Endothelial cell of umbilical vein (primary cell): ENCODE measurements around the gene APBB2. TPM values are rescaled to one million over a fixed set of nuclear protein-coding genes. Genes with fewer than 3 reads are reported as not detected.

ENCODE experiments used
- BruUV-seq: library from RNA; stranded (reverse); fragments of 400-500 nt; replicated peaks from 2 replicates; lab custom pipeline; 2021; lab: Mats Ljungman, UMichigan
- CTCF ChIA-PET: fragments of 300-600, 350-600 bp; sonication (Branson Sonifier 250); formaldehyde crosslinking; loops from one replicate; lab custom pipeline; 2021; ENCODE audit warnings: antibody characterized with exemption, inconsistent platforms; lab: Charles Lee
- POLR2A ChIA-PET: fragments of 300-600, 350-600 bp; sonication (Branson Sonifier 250); formaldehyde crosslinking; loops from one replicate; lab custom pipeline; 2021; ENCODE audit warnings: antibody characterized with exemption, inconsistent platforms; lab: Charles Lee
- DNase-seq: peaks from one replicate; pipeline ENCODE4 v3.0.0-alpha.2; 2011; ENCODE audit warnings: low read depth, low spot score
- FAIRE-seq: peaks from 2 replicates; lab custom pipeline; 2011; peaks lifted over from hg19 to GRCh38; lab: Jason Lieb, UNC
- H2AFZ ChIP-seq: 2 replicates; pipeline ENCODE4 v1.6.0; 2012; ENCODE audit warnings: low read depth, low read length, control low read depth, inconsistent platforms
- H3K27ac ChIP-seq: 2 replicates; pipeline ENCODE4 v1.5.1; 2011; ENCODE audit warnings: low read depth, mild to moderate bottlenecking, control low read depth, low read length, moderate library complexity; ENCODE audit not compliant: insufficient read depth
- H3K27me3 ChIP-seq, 2 experiments: 2 replicates each; pipeline versions ENCODE4 v1.6.0 to v1.6.1; 2011; ENCODE audit warnings: low read length in 2 of 2, mixed read lengths in 1 of 2; ENCODE audit not compliant: control insufficient read depth in 2 of 2, insufficient read depth in 2 of 2
- H3K36me3 ChIP-seq, 2 experiments: 2 replicates in 1 of 2; 3 replicates in 1 of 2; pipeline ENCODE4 v1.5.1; 2011; ENCODE audit warnings: low read length in 2 of 2, mild to moderate bottlenecking in 1 of 2, moderate library complexity in 1 of 2; ENCODE audit not compliant: control insufficient read depth in 2 of 2, insufficient read depth in 2 of 2; ENCODE audit errors: extremely low read depth in 1 of 2
- H3K4me1 ChIP-seq: 3 replicates; pipeline ENCODE4 v1.5.1; 2011; ENCODE audit warnings: mild to moderate bottlenecking, low read length; ENCODE audit not compliant: control insufficient read depth, insufficient read depth; ENCODE audit errors: extremely low read depth
- H3K4me2 ChIP-seq: 2 replicates; pipeline ENCODE4 v1.6.1; 2011; ENCODE audit warnings: low read length, control low read depth, mixed read lengths; ENCODE audit not compliant: insufficient read depth
- H3K4me3 ChIP-seq, 3 experiments: fragments of 200-600 bp in 1 of 3; sonication (generic), shearing (Covaris generic) in 1 of 3; replicated peaks in 1 of 3; 2 replicates each; pipeline ENCODE4 v1.5.1; 2011 to 2016; ENCODE audit warnings: control low read depth in 3 of 3, low read length in 3 of 3, mild to moderate bottlenecking in 2 of 3, inconsistent platforms in 1 of 3, low read depth in 1 of 3, moderate library complexity in 1 of 3; ENCODE audit not compliant: insufficient read depth in 1 of 3
- H3K79me2 ChIP-seq: 2 replicates; pipeline ENCODE4 v1.6.0; 2012; ENCODE audit warnings: low read length, inconsistent platforms; ENCODE audit not compliant: control insufficient read depth, insufficient read depth
- H3K9ac ChIP-seq: replicated peaks from 2 replicates; pipeline ENCODE3; 2011; ENCODE audit warnings: low read length, control low read depth; ENCODE audit not compliant: insufficient read depth; ENCODE audit errors: extremely low read depth
- H3K9me1 ChIP-seq: replicated peaks from 3 replicates; pipeline ENCODE4 v1.6.0; 2011; ENCODE audit warnings: mild to moderate bottlenecking, low read length; ENCODE audit not compliant: control insufficient read depth, insufficient read depth; ENCODE audit errors: extremely low read depth
- H3K9me3 ChIP-seq: replicated peaks from 2 replicates; pipeline ENCODE4 v1.5.1; 2012; ENCODE audit warnings: low read length, inconsistent platforms; ENCODE audit not compliant: control insufficient read depth, insufficient read depth
- H4K20me1 ChIP-seq: replicated peaks from 2 replicates; pipeline ENCODE3; 2011; ENCODE audit warnings: mild to moderate bottlenecking, low read length; ENCODE audit not compliant: control insufficient read depth, insufficient read depth; ENCODE audit errors: extremely low read depth
- CTCF ChIP-seq, 2 donors: IDR thresholded peaks; 1 replicate in 1 of 2; 2 replicates in 1 of 2; pipeline ENCODE4 v1.5.1; 2011; ENCODE audit warnings: low read length in 2 of 2, mild to moderate bottlenecking in 2 of 2, moderate library complexity in 2 of 2, control low read depth in 1 of 2, inconsistent platforms in 1 of 2, low read depth in 1 of 2; ENCODE audit not compliant: insufficient read depth in 1 of 2; ENCODE audit errors: extremely low read depth in 1 of 2
- EZH2 ChIP-seq: IDR thresholded peaks from 2 replicates; pipeline ENCODE4 v1.6.1; 2012; ENCODE audit warnings: borderline replicate concordance, low read depth, mild to moderate bottlenecking, moderate library complexity, low read length, inconsistent platforms; ENCODE audit not compliant: severe bottlenecking
- FOS ChIP-seq: IDR thresholded peaks from 2 replicates; pipeline ENCODE4 v1.6.1; 2011; ENCODE audit warnings: mild to moderate bottlenecking, low read length, moderate library complexity, borderline replicate concordance; ENCODE audit not compliant: insufficient read depth
- GATA2 ChIP-seq: IDR thresholded peaks from 2 replicates; pipeline ENCODE4 v1.7.0; 2011; ENCODE audit warnings: low read depth, mild to moderate bottlenecking, moderate library complexity, mixed read lengths, low read length; ENCODE audit not compliant: insufficient read length, insufficient read depth
- JUN ChIP-seq: IDR thresholded peaks from 2 replicates; pipeline ENCODE4 v1.6.1; 2011; ENCODE audit warnings: borderline replicate concordance, low read depth; ENCODE audit not compliant: insufficient read length, insufficient read depth
- MAX ChIP-seq: IDR thresholded peaks from 2 replicates; pipeline ENCODE4 v1.6.1; 2011; ENCODE audit not compliant: insufficient read depth, insufficient read length
- MYC ChIP-seq: IDR thresholded peaks from one replicate; pipeline ENCODE4 v1.6.1; 2011; ENCODE audit warnings: mild to moderate bottlenecking, low read depth, low read length
- POLR2A ChIP-seq: IDR thresholded peaks from 2 replicates; pipeline ENCODE4 v1.6.1; 2012; ENCODE audit warnings: low read depth, mild to moderate bottlenecking, control low read depth, low read length
- POLR2AphosphoS5 ChIP-seq: IDR thresholded peaks from 2 replicates; pipeline ENCODE4 v1.6.1; 2012; ENCODE audit warnings: low read depth, mild to moderate bottlenecking, control low read depth, low read length, moderate library complexity; ENCODE audit not compliant: insufficient read depth
- dilution Hi-C: fragments of 300-500 bp; cut with MboI; formaldehyde crosslinking; loops from one replicate; pipeline ENCODE4 v1.15.0; 2019; ENCODE audit warnings: low sequenced_read_pairs; ENCODE audit not compliant: extremely low pct_ligation_motif_present
- intact Hi-C: fragments of 100-400 bp; cut with micrococcal nuclease; formaldehyde crosslinking; loops from one replicate; pipeline ENCODE4 v1.10.0; 2022
- polyA plus RNA-seq, 4 experiments: library from polyadenylated mRNA; depleted of rRNA in 3 of 4; stranded (reverse) in 3 of 4; unstranded in 1 of 4; fragments of >200 nt; gene quantifications; 2 replicates each; pipeline versions ENCODE4 v1.2.1 to v1.2.3, GENCODE V29; 2011 to 2012; ENCODE audit warnings: missing spikeins in 1 of 4
- total RNA-seq: library from RNA; stranded (reverse); gene quantifications from 2 replicates; pipeline ENCODE4 v1.2.3, GENCODE V29; 2021

Gene APBB2
- total and polyA plus RNA-seq, 2 donors (not counting 3 experiments of a cell fraction or from before 2014, with no cell fraction given), result 79.8 to 124 TPM

- TF ChIP-seq JUN (no peak), POLR2A (no peak), FOS (no peak), CTCF (IDR thresholded peaks at IDR 0.05; ENCODE audit: extremely low read depth in 1 of 2, insufficient read depth in 1 of 2, low read depth in 1 of 2, low read length in 2 of 2) (no peak), POLR2AphosphoS5 (no peak)
- no peak overlapping the region for H2AFZ ChIP-seq
- no peak overlapping the region for H3K4me2 ChIP-seq
- H3K27ac ChIP-seq, result peak overlapping the region; percentile 60
- H3K4me1 ChIP-seq, result peaks cover 7% of the 10 kb centered on the region
- H3K9me3 ChIP-seq, result no peaks in the 10 kb centered on the region
- no peak overlapping the region for H3K4me3 ChIP-seq
- H3K27me3 ChIP-seq, result no peaks in the 10 kb centered on the region
- dilution Hi-C loops, result no loop called here
- FAIRE-seq (no peak), DNase-seq (no peak)
- no peaks in the 10 kb centered on the region for H4K20me1 ChIP-seq
- BruUV-seq, result TSS peak; percentile 97
- ChIA-PET POLR2A (no interaction called here), CTCF (interaction anchor here (1.1 kb wide), 1 partner anchor 29 kb away, joined by 3 read pairs; no protein-coding TSS in a partner anchor)
- intact Hi-C loops, result no loop called here
- H3K79me2 ChIP-seq, result no peaks in the 10 kb centered on the region
- no peaks in the 10 kb centered on the region for H3K9me1 ChIP-seq
- H3K9ac ChIP-seq, result no peak overlapping the region
- peaks cover 13 to 22% of the 10 kb centered on the region in 2 experiments for H3K36me3 ChIP-seq
These were observed 402.0 kb downstream of the APBB2 start for GRCh38 chr4:40812386-40812785.

GRCh38 chr4:40811956-40812355, 402.4 kb downstream of the APBB2 start:
- CTCF ChIA-PET, result interaction anchor here (1.1 kb wide), 1 partner anchor 29 kb away, joined by 3 read pairs; no protein-coding TSS in a partner anchor
- intact Hi-C loops, result no loop called here

More at GRCh38 chr4:40811956-40812355, 402.4 kb downstream of the APBB2 start:
- H2AFZ ChIP-seq, result no peak overlapping the region
- H3K36me3 ChIP-seq, result peaks cover 13 to 22% of the 10 kb centered on the region in 2 experiments
- peak overlapping the region; percentile 60 for H3K27ac ChIP-seq
- DNase-seq (no peak), FAIRE-seq (no peak)
- H3K79me2 ChIP-seq, result no peaks in the 10 kb centered on the region
- POLR2A ChIA-PET, result no interaction called here
- no peaks in the 10 kb centered on the region for H3K9me1 ChIP-seq
- H3K9me3 ChIP-seq, result no peaks in the 10 kb centered on the region
- no peak overlapping the region for H3K9ac ChIP-seq
- no TSS peak for BruUV-seq
- H3K4me3 ChIP-seq, result no peak overlapping the region
- TF ChIP-seq GATA2 (no peak), MYC (no peak), EZH2 (no peak), POLR2AphosphoS5 (no peak), FOS (no peak), JUN (no peak), POLR2A (no peak), MAX (no peak), CTCF (IDR thresholded peaks at IDR 0.05; ENCODE audit: extremely low read depth in 1 of 2, insufficient read depth in 1 of 2, low read depth in 1 of 2, low read length in 2 of 2) (no peak)
- H4K20me1 ChIP-seq, result no peaks in the 10 kb centered on the region
- no peak overlapping the region for H3K4me2 ChIP-seq
- H3K4me1 ChIP-seq, result peaks cover 7% of the 10 kb centered on the region
- H3K27me3 ChIP-seq, result no peaks in the 10 kb centered on the region
- dilution Hi-C loops, result no loop called here
